GM18867 (cell line): Measurements from ENCODE around the gene TTC1.
"Not testable (repeated sequence)": the region's sequence is repeated elsewhere in the genome, so short reads cannot be mapped to it uniquely, and the experiment has no call there.

ENCODE experiments used
- ATAC-seq: cut with Tn5 transposase; IDR thresholded peaks from one replicate; pipeline ENCODE4 v1.9.1; 2021; ENCODE audit warnings: mild to moderate bottlenecking, moderate library complexity; ENCODE audit not compliant: unreplicated experiment

TTC1 gene, protein sequence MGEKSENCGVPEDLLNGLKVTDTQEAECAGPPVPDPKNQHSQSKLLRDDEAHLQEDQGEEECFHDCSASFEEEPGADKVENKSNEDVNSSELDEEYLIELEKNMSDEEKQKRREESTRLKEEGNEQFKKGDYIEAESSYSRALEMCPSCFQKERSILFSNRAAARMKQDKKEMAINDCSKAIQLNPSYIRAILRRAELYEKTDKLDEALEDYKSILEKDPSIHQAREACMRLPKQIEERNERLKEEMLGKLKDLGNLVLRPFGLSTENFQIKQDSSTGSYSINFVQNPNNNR

DNA sequence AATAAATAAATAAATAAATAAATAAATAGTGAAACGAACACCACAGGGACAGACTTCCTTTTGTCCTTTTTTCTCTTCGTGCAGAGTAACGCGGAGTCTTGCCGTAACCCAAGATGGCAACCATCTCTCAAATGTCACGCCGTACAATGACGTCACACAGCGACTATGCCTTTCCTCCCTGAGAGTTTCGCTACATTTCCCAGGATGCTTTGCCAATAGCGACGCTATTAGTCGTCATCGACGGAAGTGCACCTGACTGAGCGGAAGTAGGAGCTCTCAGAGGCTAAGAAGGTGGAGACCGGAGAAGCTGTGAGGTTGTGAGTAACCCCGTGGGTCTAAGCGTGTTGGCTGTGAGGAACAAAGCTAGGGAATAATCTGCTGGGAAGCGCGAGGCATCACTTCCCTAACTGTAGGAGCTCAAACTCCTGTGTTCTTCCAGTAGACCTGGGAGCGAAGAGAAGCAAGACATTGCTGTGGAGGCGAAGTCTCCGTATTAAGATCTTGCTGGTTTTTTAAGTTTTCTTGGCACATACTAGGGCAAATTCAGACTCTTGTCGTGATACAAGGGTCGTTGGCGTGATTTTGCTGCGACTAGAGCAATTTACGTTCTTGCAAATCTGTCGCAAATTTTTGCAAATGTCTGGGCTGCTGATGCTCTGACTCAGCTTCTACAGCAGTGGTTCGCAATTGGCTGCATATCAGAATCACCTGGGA is at the start of gene TTC1:
Gene TTC1 (plus strand): TSS at position 263 of the 714 bp plus-strand sequence. CDS start 1,390 bp downstream, outside the sequence.
- peak; percentile 99 for ATAC-seq

DNA sequence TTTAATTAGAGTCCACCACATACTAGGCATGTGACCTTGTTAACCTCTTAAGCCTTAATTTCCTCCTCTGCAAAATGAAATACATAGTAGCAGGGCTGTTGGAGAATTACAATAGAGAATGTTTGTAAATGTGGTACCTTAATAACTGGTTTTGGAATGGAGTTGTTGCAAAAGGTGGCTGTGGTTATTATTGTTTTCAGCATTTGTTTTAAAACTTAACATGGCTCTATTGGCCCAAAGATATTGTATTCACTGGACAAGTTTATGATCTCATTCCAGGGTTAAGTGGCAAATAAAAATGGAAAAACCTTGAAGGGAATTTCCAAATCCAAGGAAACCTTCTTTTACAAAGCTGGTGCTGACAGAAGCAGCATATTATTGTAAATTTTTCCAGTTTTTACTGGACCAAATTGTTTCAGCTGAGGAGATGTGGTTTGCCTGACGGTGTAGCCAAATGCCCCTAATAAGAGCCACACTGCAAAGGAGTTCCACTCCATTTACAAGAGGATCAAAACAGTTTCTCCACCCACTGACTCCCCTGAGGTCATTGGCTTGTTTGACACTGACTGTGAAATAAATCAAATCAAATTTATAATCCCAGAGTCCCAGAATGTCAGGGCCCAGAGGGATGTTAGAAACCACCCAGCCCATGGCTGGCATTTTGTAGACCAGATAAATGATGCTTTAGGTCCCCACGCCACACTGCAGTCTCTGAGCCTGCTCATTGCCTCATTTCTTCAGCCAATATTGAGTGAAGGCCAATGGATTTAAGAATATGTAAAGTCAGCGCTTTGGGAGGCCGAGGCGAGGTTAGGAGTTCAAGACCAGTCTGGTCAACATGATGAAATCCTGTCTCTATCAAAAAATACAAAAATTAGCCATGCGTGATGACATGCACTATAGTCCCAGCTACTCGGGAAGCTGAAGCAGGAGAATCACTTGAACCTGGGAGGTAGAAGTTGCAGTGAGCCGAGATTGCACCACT is 47.5 kb upstream of the TTC1 start:
- no peak for ATAC-seq

DNA sequence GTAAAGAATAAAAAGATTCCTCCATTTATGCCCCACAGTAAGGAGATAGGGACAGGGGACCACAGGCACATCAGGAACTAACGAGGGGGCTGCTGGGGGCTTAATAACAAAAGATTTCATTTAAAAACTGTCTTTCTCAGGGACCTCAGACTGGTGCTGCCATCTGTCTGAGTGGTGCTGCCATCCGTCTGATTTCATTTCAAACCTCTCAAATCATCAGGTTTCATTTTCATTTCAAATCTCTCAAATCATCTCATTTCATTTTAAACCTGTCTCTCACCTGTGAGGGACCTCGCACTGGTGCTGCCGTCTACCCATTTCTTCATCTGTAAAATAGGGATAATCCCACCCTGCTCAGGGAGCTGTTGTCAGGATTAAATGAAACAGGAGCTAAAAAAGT is 46.7 kb upstream of the TTC1 start:
- no peak for ATAC-seq

DNA sequence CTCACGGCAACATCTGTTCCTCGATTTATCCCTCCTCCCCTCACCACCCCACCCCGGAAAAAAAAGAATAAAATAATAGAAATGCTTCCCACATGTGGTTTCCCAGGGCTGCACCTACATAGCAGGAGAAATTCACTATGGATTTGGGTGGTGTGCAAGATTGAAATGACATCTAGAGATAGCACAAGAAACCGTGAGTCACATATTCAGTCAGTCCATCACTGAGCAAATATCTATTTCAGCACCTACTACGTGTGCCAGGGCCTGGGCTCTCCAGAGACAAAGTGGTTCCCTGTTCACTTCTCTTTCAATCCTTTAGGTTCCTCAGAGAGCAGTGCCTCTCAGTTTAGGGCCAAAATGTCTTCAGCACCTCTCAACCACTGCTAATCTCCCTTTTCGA is 45.0 kb upstream of the TTC1 start:
- ATAC-seq = no peak

DNA sequence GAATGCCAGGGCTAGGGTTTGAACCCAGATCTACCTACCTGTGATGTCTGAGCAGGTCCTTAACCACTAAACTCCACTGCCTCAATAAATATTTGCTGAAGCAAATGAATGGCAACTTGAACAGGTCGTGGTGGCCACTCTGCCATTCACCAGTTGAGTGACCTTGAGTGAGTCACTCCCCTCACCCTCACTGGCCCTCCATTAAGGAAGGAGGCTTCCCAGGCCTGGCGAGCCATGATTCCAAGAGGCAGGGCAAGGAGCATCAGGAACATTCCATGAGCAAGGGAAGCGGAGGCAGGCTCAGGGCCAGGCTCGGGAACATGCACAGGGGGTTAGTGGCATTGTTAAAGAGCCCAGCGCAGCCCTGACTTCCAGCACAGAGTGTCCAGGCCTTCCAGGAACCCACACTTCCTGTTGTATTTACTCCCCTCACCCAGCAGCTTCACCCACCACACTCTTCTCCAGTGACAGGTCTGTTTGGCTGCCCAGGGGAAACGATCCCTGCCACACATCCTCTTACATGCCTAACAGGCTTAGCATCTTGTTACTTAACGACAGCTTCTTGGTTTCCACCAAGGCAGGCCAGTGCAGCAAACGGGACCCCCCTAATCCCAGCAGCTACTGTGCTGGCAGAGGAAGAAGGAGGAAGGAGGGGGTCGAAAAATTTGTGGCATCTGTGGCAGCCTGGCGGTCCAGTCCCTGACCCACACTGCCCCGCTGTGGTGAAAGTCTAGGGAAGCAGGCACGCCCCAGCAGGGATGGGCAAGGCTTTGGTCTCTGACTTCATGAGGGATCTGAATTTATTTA is 43.7 kb upstream of the TTC1 start:
- no peak for ATAC-seq

DNA sequence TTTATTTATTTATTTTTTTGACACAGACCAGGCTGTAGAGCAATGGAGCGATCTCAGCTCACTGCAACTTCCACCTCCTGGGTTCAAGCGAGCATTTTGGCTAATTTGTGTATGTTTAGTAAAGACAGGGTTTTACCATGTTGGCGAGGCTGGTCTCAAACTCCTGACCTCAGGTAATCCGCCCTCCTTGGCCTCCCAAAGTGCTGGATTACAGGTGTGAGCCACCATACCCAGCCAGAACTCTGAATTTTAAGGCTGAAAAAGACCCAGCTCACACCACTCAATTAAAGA is 43.2 kb upstream of the TTC1 start:
- not testable (repeated sequence) for ATAC-seq

DNA sequence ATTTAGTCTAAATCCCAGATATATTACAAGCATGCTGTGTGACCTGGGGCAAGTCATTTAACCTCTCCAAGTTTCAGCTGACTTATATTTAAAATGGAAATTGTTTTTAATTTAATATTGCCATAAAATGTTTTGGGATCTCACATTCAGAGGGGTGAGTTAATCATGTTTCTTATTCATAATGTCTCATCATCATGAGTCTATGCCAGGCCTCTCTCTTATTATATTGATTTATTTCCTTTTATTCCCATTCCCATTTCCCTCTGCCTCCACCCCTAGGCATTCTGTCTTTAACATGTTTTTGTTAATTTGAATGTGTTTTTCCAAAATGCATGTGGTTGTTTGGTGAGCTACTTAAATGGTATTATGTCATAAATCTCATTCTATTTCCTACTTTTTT is 39.0 kb upstream of the TTC1 start:
- no peak for ATAC-seq

DNA sequence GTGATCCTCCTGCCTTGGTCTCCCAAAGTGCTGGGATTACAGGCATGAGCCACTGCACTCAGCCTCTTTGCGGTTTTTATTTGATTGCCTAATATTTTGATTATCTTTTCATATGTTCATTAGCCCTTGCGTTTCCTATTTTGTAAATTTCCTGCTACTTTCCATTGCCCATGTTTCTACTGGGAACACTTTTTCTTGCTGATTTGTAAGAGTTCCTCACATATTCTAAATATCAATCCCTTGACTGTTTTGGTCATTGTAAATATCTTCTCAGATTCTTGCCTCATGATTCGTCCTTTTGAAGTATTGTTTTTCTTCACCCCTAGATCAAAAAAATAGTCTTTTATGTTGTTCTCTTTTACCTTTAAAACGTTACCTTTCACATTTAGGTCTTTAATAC is 37.9 kb upstream of the TTC1 start:
- no peak for ATAC-seq

DNA sequence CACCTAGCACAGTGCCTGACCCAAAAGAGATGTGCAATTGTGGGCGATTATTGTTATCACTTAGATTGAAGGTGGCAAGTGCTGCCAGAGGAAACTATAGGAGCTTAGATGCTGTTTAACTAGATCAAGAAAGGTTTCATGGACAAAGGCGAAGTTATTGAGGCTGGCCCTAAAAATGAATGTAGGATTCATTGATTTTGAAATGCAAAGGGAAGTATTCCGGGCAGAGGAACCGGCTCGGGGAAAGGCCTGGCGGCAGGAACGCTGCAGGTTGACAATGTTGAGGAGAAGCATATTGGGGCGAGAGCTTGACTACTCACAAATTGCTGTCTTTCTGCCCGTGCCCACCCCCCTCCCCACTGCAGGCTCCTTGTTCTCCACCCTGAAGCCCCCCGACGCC is 37.4 kb upstream of the TTC1 start:
- no peak for ATAC-seq

DNA sequence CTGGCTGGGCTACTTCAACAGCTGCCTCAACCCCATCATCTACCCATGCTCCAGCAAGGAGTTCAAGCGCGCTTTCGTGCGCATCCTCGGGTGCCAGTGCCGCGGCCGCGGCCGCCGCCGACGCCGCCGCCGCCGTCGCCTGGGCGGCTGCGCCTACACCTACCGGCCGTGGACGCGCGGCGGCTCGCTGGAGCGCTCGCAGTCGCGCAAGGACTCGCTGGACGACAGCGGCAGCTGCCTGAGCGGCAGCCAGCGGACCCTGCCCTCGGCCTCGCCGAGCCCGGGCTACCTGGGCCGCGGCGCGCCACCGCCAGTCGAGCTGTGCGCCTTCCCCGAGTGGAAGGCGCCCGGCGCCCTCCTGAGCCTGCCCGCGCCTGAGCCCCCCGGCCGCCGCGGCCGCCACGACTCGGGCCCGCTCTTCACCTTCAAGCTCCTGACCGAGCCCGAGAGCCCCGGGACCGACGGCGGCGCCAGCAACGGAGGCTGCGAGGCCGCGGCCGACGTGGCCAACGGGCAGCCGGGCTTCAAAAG is 36.9 kb upstream of the TTC1 start:
- no peak for ATAC-seq

DNA sequence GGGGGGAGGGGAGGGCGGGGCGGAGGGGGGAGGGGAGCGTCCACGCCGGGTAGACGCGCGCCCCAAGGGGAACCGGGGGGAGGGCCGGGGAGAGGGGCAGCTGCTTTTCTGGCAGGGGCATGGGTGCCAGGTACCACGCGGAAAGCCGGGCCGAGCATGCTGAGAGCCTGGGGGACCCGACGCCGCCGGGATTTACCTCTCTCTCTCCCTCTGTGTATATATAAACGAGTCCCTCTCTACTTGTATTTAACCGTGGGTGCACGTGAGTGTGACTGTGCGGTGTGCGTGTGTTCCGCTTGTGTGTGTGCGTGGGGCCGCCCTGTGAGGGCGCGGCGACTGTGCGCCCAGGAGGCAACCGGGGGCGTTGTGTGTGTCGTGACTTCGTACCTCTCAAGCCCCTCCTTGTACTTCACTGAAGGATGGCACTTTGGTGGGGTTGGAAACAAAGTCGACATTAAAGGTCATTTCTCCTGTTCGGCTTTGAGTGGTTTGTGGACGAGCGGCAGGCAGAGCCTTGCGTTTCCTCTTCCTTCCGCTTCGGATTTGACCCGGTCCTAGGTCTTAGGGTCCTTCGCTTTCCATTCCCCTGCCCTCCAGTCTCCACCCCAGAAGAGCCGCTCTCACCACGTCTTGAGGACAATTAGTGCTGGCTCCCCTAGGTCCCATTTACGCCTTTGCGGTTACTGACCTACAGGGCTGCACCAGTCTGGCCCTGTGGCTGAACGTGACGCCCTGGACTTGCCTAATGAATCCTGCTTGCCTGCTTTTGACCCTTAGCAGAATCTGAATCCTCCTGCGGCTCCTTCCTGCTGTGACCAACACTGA is 36.2 kb upstream of the TTC1 start:
- no peak for ATAC-seq

DNA sequence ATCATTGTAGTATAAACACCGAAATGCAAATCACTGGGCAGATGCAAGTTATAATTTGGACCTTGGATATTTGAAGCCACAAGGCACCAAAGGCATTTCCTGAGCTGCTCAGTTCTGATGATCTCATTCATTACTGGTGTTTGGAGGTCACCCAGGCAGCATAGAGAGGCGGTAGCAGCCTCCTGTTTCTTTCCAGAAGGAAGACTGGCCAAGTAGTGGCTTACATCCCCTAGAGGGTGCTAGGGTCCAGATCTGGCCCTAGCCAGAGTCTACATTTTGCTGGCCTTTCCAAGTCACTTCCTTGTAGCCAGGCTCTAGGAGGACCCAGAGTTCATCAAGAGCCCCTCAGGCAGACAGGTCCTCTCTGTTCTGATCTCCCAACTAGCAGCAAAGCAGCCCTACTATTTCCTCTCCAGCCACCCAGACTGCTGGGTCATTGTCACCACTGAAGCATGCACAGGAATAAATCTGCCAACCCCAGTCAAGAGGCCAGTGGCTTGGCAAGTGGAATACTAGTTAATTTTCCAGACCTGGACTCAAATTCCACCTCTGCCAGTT is 33.4 kb upstream of the TTC1 start:
- ATAC-seq = no peak

DNA sequence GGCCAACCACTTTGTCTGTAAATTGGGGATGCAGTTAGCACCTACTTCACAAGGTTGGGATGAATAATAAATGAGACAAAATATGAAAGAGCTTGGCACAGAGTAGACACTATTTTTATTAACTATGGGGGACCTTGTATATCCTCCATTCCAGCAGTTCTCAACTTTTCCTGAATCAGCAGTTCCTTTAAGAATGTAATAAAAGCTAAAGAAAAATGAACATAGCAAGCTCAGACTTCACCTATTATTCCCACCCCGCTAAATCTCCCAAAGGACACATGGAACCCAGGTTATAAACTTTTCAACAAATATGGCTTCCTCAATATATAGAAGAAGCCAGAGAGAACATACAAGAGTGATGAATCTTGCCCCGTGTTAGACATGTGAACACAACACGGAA is 32.0 kb upstream of the TTC1 start:
- ATAC-seq = no peak

DNA sequence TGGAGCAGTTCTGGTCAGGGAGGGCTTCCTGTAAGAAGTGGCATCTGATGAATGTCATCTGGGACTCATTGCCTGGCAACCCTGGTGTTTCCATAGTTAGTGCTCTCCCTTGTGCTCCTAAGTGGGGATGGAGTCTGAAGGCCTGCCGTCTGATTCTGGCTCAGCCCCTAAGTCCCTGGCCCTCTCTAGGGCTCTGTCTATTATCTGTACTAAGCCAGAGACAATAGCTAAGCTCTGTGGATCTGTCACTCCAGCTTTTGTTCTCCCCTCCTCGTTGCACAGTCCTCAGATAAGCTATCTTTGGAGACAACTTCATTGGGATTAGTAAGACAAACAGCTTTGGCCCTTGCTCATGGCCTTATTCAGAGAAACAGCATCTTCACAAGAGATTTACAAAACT is 30.6 kb upstream of the TTC1 start:
- ATAC-seq = no peak

DNA sequence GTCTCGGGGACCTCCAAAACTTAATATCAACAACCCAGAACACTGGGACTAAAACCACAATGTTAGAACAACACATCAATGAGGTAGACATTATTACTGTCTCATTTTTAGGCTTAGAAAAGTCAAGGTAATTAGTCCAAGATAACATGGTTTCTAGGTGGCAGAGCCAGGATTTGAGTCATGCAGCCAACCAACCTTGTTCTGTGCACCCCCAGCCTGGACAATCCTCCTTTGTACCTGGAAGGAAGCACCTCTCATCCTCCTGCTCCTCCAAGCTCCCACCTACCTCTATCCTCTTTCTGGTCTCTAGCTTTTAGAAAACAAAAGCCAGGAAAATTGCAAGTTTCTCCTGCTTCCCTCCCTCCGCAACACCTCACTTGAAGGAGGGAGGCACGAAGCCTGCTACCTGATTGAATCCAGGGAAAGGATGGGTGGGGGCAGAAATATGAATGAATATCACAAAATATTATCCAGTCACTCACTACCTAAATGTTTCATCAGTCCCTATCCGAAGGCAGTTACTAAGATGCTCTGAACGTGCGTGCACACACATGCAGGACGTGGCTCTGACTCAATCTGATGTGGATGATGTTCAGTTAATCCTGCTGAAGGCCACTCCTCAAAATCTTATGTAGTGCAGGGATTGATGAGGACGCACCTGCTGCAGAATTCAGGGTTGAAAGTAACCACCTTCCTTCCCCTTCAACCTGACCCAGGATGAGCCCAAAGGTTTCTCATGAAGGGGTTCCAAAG is 26.3 kb upstream of the TTC1 start:
- ATAC-seq = no peak

DNA sequence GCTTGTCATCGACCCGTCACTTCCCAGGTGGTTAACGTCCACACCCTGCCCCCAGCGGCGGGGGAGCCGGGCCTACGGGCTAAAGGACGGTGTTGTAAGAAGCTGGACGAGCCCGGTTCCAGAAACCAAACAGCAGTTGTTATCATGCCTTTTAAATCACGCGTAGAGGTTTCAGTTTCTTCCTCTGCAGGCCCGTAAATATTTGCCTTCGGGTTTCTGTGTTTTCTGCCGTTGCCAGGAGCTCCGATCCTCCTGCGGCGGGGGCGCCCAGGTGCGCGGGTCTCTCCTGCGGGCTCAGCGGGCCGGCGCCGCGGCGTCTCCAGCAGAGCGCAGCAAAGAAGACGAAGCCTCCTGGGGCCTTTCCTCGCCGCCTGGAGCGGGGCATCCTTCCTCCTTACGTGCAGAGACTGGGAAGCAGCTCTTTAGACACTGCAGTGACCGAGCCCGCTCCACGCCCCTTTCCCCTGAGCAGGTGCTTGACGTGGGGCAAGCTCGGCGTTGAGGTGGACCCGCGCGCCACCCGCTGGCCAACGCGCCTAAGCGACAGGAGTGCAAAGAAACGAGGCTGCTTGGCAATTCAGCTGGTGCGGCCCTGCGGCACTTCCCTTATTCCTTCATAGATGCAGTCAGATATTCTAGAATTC is 21.8 kb upstream of the TTC1 start:
- ATAC-seq = peak; percentile 97

DNA sequence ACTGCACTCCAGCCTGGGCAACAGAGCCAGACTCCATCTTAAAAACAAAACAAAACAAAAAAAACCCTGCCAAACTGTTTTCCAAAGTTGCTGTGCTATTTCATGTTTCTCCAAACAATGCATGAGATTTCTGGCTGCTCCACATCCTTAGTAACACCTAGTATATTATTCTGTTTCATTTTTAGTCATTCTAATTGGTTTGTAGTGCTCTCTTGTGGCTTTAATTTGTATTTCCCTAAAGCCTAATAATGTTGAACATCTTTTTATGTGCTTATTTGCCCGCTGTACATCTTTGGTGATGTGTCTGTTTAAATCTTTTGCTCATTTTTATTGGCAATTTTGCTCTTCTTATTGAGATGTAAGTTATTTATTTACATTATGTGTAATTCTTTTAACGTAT is 18.4 kb upstream of the TTC1 start:
- no peak for ATAC-seq

DNA sequence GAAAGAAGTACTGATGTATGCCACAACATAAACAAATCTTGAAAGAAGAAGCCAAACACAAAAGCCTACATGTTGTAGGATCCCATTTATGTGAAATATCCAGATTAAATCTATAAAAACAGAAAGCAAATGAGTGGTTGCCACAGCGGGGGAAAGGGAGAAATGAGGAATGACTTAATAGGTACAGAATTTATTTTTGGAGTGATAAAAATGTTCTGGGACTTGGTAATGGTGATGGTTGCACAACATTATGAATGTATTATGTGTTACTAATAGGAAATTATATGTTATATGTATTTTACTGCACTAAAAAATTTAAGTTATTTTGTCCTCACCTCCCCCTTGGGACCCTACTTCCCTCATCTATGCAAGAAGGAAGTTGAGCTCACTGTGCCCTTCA is 16.4 kb upstream of the TTC1 start:
- ATAC-seq = no peak
